AG08395 (cell line): ENCODE results near the gene OMA1.
"Not testable (repeated sequence)": the region's sequence is repeated elsewhere in the genome, so short reads cannot be mapped to it uniquely, and the experiment has no call there.

Source experiments
- DNase-seq: peaks from one replicate; pipeline ENCODE4 v3.0.0; 2012; ENCODE audit warnings: mixed read lengths, low spot score

The OMA1 gene

DNA sequence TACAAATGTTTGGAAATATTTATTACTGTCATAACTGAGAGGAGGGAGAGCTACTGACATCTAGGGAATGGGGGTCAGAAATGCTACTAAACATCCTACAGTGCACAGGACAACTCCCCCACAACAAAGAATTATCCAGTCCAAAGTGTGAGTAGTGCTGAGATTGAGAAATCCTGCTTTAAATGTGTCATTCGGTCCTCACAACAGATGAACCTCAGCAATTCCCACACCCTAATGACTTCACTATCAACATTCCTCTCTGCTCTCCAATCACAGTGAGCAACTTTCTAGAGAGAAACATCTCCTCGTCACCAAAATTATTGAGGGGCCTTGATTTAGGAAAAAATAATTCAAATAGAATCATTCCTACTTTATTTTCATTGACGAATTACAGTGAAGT, 18.0 kb downstream of the OMA1 start:
- DNase-seq, result peak; percentile 72

GRCh38 chr1:58524353-58524945, 22.1 kb downstream of the OMA1 start:
- DNase-seq, result no peak

DNA sequence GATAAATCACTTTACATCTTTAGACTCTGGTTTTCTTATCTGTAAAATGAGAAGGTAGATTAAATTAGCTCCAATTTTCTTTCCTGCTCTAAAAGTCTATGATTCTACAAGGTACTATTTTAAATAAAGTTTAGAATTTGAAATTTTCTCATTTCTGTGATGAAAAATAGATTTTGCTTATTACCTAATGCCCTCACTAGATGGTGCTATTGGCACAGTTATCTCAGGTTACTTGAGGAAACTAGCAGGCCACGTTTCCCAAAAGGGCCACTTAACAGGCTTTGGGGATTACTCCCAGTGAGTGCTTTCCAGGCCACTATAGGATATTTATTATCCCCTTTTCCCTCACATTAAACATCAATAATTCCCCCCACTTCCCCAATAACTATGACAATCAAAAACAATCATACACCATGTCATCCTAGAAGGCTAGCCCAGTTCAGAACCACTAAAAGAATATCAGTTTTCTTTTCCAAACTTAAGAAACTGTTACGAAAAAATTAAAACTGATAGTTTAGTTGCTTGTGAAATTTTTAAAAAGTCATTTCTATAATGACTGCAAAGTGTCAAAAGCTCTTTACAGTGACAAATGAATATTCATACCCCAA, 30.6 kb downstream of the OMA1 start:
- peak; percentile 77 for DNase-seq

- no peak for DNase-seq
Measured at GRCh38 chr1:58513956-58514355, 32.6 kb downstream of the OMA1 start.

DNA sequence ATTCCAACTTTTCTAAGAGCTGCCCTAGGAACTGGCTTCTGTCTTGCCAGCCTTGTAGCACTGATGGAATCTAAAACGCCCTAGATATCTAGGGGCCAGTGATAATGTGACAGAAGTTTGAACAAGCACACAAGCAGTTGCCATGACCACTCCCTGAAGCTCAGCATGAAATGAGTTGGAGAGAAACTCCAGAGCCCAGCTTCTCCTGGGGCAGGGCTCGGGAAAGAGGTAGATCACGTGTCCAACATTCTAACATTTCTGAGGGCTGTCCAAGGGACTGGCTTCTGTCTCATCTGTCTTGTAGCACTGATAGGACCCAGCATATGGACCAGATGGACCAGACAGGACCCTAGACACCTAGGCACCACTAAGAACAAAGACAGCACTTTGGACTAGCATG, 37.9 kb downstream of the OMA1 start:
- DNase-seq, result no peak

DNA sequence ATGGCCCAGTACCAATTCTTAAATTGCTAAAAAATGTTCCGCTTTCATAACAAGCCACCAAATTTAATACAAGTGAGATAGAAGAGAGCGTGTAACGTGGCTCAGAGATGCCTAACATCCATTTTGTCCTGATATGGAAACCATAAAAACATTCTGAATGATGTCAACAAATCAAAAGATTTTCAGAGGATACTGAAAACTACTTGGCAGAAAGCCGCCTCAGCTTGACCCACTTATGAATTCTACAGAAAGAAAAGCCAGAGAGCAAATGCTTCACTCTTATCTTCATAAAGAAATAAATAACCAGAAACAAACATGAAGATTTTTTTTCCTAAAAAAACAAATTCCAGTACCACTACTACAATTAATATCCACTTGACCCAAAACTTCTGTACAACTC, 41.2 kb downstream of the OMA1 start:
- DNase-seq, result no peak

- no peak for DNase-seq
Measured at GRCh38 chr1:58502519-58502918, 44.0 kb downstream of the OMA1 start.

GRCh38 chr1:58500043-58500442, 46.5 kb downstream of the OMA1 start:
- no peak for DNase-seq

- no peak for DNase-seq
Measured at GRCh38 chr1:58497499-58497898, 49.0 kb downstream of the OMA1 start.

- no peak for DNase-seq
Measured at GRCh38 chr1:58496042-58496441, 50.5 kb downstream of the OMA1 start.

DNA sequence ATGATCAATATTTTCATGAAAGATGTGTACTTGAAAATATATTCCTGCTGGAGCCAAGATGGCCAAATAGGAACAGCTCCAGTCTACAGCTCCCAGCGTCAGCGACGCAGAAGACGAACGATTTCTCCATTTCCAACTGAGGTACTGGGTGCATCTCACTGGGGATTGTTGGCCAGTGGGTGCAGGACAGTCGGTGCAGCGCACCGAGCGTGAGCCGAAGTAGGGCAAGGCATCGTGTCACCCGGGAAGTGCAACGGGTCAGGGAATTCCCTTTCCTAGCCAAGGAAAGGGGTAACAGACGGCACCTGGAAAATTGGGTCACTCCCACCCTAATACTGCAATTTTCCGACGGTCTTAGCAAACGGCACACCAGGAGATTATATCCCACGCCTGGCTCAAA, 57.6 kb downstream of the OMA1 start:
- DNase-seq, result not testable (repeated sequence)

DNA sequence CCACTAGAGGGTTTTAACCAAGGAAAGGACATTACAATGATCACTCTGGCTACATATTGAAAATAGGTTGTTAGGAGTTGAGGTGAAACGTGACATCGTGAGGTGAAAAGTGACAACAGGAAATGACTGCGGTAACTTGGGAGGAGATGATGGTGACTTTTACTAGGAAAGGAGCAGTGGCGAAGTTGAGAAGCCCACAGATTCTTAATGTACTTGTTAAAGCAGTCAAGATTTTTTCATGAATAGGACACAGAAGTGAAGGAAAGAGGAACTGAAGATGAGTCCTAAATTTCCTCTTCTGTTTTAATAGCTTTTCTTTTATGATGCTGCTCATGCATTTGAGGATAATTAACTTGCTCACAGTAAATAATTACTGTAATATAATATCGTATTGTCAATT, 59.5 kb downstream of the OMA1 start:
- no peak for DNase-seq

DNA sequence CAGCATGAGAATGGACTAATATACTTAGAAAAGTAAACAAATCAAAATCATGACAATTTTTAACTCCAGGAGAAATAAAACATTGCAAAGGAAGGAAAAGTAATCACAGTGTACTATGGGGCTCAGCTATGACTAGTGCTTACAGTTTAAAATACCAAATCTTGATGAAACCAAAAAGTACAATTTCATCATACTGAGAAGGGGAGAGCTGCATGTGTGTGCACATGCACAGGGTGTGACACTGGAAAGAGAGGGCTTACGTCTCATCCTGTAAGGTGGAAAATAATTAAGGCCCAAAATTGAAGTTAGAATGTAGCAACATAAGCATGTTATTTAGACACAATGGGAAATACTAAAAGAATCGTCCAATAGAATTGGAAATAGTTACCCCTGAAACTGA, 64.6 kb downstream of the OMA1 start:
- DNase-seq, result no peak

GRCh38 chr1:58480191-58480590, 66.3 kb downstream of the OMA1 start:
- no peak for DNase-seq

DNA sequence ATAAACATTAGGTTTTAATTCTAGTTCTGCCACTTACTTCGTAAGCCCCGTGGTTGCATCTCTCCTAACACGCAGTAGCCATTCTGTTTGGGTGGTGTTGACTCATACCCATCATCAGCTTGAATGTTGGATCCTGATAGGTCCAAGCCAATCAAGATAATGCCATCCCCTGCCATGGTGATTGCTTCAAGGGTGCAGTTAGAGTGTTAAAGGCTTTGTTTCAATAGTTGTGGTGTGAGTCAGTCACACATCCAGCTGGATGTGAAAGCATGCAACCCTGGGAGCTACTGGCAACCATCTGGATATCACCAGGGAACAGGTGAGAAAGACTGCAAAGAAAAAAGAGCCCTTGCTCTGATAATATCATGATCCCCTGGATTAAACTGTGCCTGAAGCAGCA, 69.1 kb downstream of the OMA1 start:
- no peak for DNase-seq

DNA sequence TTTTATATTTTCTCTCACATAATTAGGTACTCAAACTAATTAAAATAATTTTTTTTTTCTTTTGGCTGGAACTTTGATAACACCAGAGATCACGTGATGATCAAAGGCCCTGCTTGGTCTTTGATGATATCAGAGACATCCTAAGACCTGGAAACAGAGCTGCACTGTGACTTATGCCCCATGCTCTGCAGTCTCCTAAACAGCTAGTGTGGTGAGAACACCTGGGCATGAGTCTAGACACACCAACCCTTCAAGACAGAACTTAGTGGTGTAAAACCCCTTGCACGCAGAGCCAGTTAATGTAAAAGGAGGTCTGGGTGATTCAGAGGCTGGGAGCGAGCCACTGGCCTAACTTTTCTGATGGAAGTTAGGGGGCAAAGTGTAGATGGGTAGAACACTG, 70.3 kb downstream of the OMA1 start:
- DNase-seq, result no peak

GRCh38 chr1:58469476-58469875, 77.0 kb downstream of the OMA1 start:
- DNase-seq, result no peak

- no peak for DNase-seq
Measured at GRCh38 chr1:58469016-58469415, 77.5 kb downstream of the OMA1 start.

DNA sequence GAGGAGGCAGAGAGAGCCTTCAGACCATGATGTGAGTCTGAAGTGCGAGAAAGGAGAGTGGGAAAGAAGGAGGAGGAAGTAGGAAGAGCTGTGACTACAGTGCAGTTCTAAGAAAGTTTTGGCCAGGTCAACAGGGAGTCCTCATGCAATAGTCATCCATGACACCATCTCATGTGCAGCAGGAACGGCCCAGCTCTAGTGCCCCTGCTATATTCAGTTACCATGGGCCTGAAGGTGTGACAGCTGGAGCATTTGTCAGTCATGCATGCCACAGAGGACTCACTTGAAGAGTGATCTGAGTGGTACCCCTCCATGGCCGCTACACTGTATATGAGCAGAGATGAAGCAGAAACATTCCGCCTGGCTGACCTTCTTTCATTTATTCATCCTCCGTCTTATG, 77.9 kb downstream of the OMA1 start:
- no peak for DNase-seq

GRCh38 chr1:58466630-58467241, 79.8 kb downstream of the OMA1 start:
- DNase-seq, result no peak

- DNase-seq, result peak; percentile 43
Measured at GRCh38 chr1:58465825-58466629, 80.5 kb downstream of the OMA1 start.

- no peak for DNase-seq
Measured at GRCh38 chr1:58465176-58465575, 81.3 kb downstream of the OMA1 start.

- DNase-seq, result no peak
Measured at GRCh38 chr1:58460469-58460868, 86.1 kb downstream of the OMA1 start.
